T-cell (primary cell): ENCODE data around the gene TTC32. TPM values are rescaled to one million over a fixed set of nuclear protein-coding genes. Genes with fewer than 3 reads are reported as not detected.

ENCODE experiments used
- total RNA-seq, 35 experiments: library from RNA in 6 of 35; stranded (reverse) in 6 of 35; fragments of 120-200 nt in 1 of 35; gene quantifications; one replicate each; pipeline versions ENCODE4 v1.2.1 to v1.2.4 and lab custom pipeline; 2013 to 2026

TTC32 gene
- total RNA-seq, 5 donors from 2014 or later (not counting 1 experiment from before 2014, with no cell fraction given): 35.1 to 44.6 (median 40.0) TPM

Other genes with a start within 250 kb of the TTC32 start
- 1 to 10 TPM; 3.7 to 5.7 (median 4.9) TPM for gene WDR35, start 88.1 kb upstream of the TTC32 start, total RNA-seq
- under 1 TPM in 2 of 5 donors, not detected in 3; 0.23 to 0.28 TPM for gene MATN3, start 110.7 kb upstream of the TTC32 start, total RNA-seq
- gene LAPTM4A, start 149.6 kb upstream of the TTC32 start, total RNA-seq: 10 to 100 TPM; 35.3 to 41.1 (median 38.1) TPM